ENCODE results near the gene NIT1. TPM values are rescaled to one million over a fixed set of nuclear protein-coding genes. Genes with fewer than 3 reads are reported as not detected.

NIT1 gene
- total and polyA plus RNA-seq, 4 donors, result 26.9 to 40.4 (median 38.0) TPM

- H3K27ac ChIP-seq (ENCODE audit: low read depth in 1 of 2, low read length in 1 of 2), result peak overlapping the region in 1 of 2 donors; percentile 90
- H3K4me1 ChIP-seq (ENCODE audit: control insufficient read depth in 5 of 5, insufficient read depth in 5 of 5, low read length in 5 of 5), result peaks cover 0 to 9% (median 3%) of the 10 kb centered on the region in 5 donors
- H3K9me3 ChIP-seq (ENCODE audit: control insufficient read depth in 4 of 4, insufficient read depth in 3 of 4, low read length in 3 of 4), result peaks cover 0 to 1% (median 0%) of the 10 kb centered on the region in 4 donors
- H3K9ac ChIP-seq (ENCODE audit: insufficient read depth in 1 of 2, low read length in 2 of 2), result no peak overlapping the region
- WGBS, 2 donors, result 90 to 100% methylated on average over 1 of the region's 1 CpG
- DNase-seq (peak in 2 of 3 donors; percentile 39 to 44), ATAC-seq (ENCODE audit: insufficient read depth, low FRiP score) (no peak)
- H3K4me3 ChIP-seq, result no peak overlapping the region
- no peaks in the 10 kb centered on the region for H3K36me3 ChIP-seq (ENCODE audit: control insufficient read depth in 4 of 4, insufficient read depth in 4 of 4, low read length in 4 of 4)
- no peaks in the 10 kb centered on the region for H3K27me3 ChIP-seq (ENCODE audit: control insufficient read depth in 3 of 3, insufficient read depth in 3 of 3, low read length in 2 of 3)
- no peak for TF ChIP-seq CTCF (IDR thresholded peaks at IDR 0.05; ENCODE audit: control extremely low read depth, extremely low read depth)
Observed at GRCh38 chr1:161084597-161084988, 33.3 kb upstream of the NIT1 start.

- H3K9ac ChIP-seq (ENCODE audit: insufficient read depth in 1 of 2, low read length in 2 of 2), result no peak overlapping the region
- H3K27me3 ChIP-seq (ENCODE audit: control insufficient read depth in 3 of 3, insufficient read depth in 3 of 3, low read length in 2 of 3), result no peaks in the 10 kb centered on the region
- WGBS, 2 donors, result 70 to 84% methylated on average over 2 of the region's 2 CpGs
- ATAC-seq (ENCODE audit: insufficient read depth, low FRiP score) (no peak), DNase-seq (no peak)
- H3K9me3 ChIP-seq (ENCODE audit: control insufficient read depth in 4 of 4, insufficient read depth in 3 of 4, low read length in 3 of 4), result no peaks in the 10 kb centered on the region
- H3K27ac ChIP-seq (ENCODE audit: low read depth in 1 of 2, low read length in 1 of 2), result peak overlapping the region in 1 of 2 donors; percentile 50
- no peak overlapping the region for H3K4me3 ChIP-seq
- H3K36me3 ChIP-seq (ENCODE audit: control insufficient read depth in 4 of 4, insufficient read depth in 4 of 4, low read length in 4 of 4), result no peaks in the 10 kb centered on the region
- peaks cover 0 to 15% (median 3%) of the 10 kb centered on the region in 5 donors for H3K4me1 ChIP-seq (ENCODE audit: control insufficient read depth in 5 of 5, insufficient read depth in 5 of 5, low read length in 5 of 5)
- no peak for TF ChIP-seq CTCF (IDR thresholded peaks at IDR 0.05; ENCODE audit: control extremely low read depth, extremely low read depth)
Observed at GRCh38 chr1:161085165-161085564, 32.7 kb upstream of the NIT1 start.

- DNase-seq, result no peak
- no peak overlapping the region for H3K27ac ChIP-seq (ENCODE audit: low read depth in 1 of 2, low read length in 1 of 2)
- no peak overlapping the region for H3K9ac ChIP-seq (ENCODE audit: insufficient read depth in 1 of 2, low read length in 2 of 2)
- no peaks in the 10 kb centered on the region for H3K36me3 ChIP-seq (ENCODE audit: control insufficient read depth in 4 of 4, insufficient read depth in 4 of 4, low read length in 4 of 4)
- no peak for ATAC-seq (ENCODE audit: insufficient read depth, low FRiP score)
- H3K9me3 ChIP-seq (ENCODE audit: control insufficient read depth in 4 of 4, insufficient read depth in 3 of 4, low read length in 3 of 4), result no peaks in the 10 kb centered on the region
- TF ChIP-seq CTCF (IDR thresholded peaks at IDR 0.05; ENCODE audit: control extremely low read depth, extremely low read depth), result no peak
- 46 to 74% methylated on average over 4 of the region's 4 CpGs for WGBS, 2 donors
- no peak overlapping the region for H3K4me3 ChIP-seq
- peaks cover 0 to 16% (median 3%) of the 10 kb centered on the region in 5 donors for H3K4me1 ChIP-seq (ENCODE audit: control insufficient read depth in 5 of 5, insufficient read depth in 5 of 5, low read length in 5 of 5)
- H3K27me3 ChIP-seq (ENCODE audit: control insufficient read depth in 3 of 3, insufficient read depth in 3 of 3, low read length in 2 of 3), result no peaks in the 10 kb centered on the region
Observed at GRCh38 chr1:161086457-161086856, 31.4 kb upstream of the NIT1 start.

GRCh38 chr1:161088587-161089110 lies 29.3 kb upstream of the NIT1 start:
- H3K27me3 ChIP-seq (ENCODE audit: control insufficient read depth in 3 of 3, insufficient read depth in 3 of 3, low read length in 2 of 3), result no peaks in the 10 kb centered on the region
- DNase-seq (no peak), ATAC-seq (ENCODE audit: insufficient read depth, low FRiP score) (no peak)
- H3K4me1 ChIP-seq (ENCODE audit: control insufficient read depth in 5 of 5, insufficient read depth in 5 of 5, low read length in 5 of 5), result peaks cover 0 to 11% (median 3%) of the 10 kb centered on the region in 5 donors
- TF ChIP-seq CTCF (IDR thresholded peaks at IDR 0.05; ENCODE audit: control extremely low read depth, extremely low read depth), result no peak
- peak overlapping the region in 1 of 2 donors; percentile 92 for H3K27ac ChIP-seq (ENCODE audit: low read depth in 1 of 2, low read length in 1 of 2)
- 67 to 76% methylated on average over 3 of the region's 3 CpGs for WGBS, 2 donors
- no peak overlapping the region for H3K4me3 ChIP-seq
- no peaks in the 10 kb centered on the region for H3K36me3 ChIP-seq (ENCODE audit: control insufficient read depth in 4 of 4, insufficient read depth in 4 of 4, low read length in 4 of 4)
- H3K9me3 ChIP-seq (ENCODE audit: control insufficient read depth in 4 of 4, insufficient read depth in 3 of 4, low read length in 3 of 4), result no peaks in the 10 kb centered on the region
- H3K9ac ChIP-seq (ENCODE audit: insufficient read depth in 1 of 2, low read length in 2 of 2), result peak overlapping the region; percentile 33 to 57
